ENCODE data around the gene PCSK2.

The PCSK2 gene

DNA sequence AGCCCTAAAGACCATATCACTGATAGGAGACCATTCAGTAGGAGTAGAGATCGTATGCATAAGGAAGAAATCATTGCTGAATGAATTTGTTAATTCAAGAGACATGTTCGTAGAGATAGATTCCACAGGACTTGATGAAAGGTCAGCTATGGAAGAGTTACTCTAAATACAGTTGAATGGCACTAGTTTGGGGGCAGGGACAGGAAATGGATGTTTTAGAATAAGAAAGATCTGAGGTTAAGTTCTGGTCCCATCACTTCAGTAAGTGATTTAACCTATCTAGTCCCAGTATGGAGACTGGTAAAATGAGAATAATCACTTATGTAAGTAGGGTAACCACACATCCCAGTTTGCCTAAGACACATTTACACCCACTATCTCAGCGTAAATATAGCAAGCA, 307.2 kb downstream of the PCSK2 start:
- peaks cover 0 to 3% of the 10 kb centered on the region in 2 donors for H3K27me3 ChIP-seq (ENCODE audit: control insufficient read depth in 1 of 2, insufficient read depth in 2 of 2, low read length in 2 of 2)
- no peaks in the 10 kb centered on the region for H3K36me3 ChIP-seq (ENCODE audit: control insufficient read depth in 1 of 2, insufficient read depth in 2 of 2, low read length in 2 of 2)
- no peak overlapping the region for H3K4me3 ChIP-seq (ENCODE audit: low read depth in 1 of 2, low read length in 2 of 2)
- H3K9me3 ChIP-seq (ENCODE audit: control insufficient read depth in 1 of 2, low read length in 2 of 2) = no peaks in the 10 kb centered on the region
- no peak overlapping the region for H3K27ac ChIP-seq (ENCODE audit: low read depth, low read length)
- peaks cover 6 to 11% of the 10 kb centered on the region in 2 donors for H3K4me1 ChIP-seq (ENCODE audit: control insufficient read depth in 1 of 2, insufficient read depth in 2 of 2, low read length in 2 of 2)
- no peak overlapping the region for H3K9ac ChIP-seq (ENCODE audit: low read depth in 1 of 2, low read length in 2 of 2)
